ENCODE measurements around the gene NUP155.
"Not testable (repeated sequence)": the region's sequence is repeated elsewhere in the genome, so short reads cannot be mapped to it uniquely, and the experiment has no call there.

Gene NUP155

GRCh38 chr5:37379100-37379628, 8.3 kb upstream of the NUP155 start, which contains the start of gene WDR70:
WDR70 (plus strand) TSS chr5:37379318; CDS start chr5:37379368, 50 bp downstream.
- TF ChIP-seq, protein P1, sequence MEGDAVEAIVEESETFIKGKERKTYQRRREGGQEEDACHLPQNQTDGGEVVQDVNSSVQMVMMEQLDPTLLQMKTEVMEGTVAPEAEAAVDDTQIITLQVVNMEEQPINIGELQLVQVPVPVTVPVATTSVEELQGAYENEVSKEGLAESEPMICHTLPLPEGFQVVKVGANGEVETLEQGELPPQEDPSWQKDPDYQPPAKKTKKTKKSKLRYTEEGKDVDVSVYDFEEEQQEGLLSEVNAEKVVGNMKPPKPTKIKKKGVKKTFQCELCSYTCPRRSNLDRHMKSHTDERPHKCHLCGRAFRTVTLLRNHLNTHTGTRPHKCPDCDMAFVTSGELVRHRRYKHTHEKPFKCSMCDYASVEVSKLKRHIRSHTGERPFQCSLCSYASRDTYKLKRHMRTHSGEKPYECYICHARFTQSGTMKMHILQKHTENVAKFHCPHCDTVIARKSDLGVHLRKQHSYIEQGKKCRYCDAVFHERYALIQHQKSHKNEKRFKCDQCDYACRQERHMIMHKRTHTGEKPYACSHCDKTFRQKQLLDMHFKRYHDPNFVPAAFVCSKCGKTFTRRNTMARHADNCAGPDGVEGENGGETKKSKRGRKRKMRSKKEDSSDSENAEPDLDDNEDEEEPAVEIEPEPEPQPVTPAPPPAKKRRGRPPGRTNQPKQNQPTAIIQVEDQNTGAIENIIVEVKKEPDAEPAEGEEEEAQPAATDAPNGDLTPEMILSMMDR (IDR thresholded peaks at IDR 0.05; ENCODE audit: low read depth, low read length) = peak; percentile 73
- peak; percentile 93 for DNase-seq (ENCODE audit: low read depth, low spot score)
- in situ Hi-C loops (cut with HindIII; ENCODE audit: low sequenced_read_pairs) = not testable (repeated sequence)
- H3K4me3 ChIP-seq (ENCODE audit: low read depth, low read length) = peak within 1 kb of the TSS; percentile 73

DNA sequence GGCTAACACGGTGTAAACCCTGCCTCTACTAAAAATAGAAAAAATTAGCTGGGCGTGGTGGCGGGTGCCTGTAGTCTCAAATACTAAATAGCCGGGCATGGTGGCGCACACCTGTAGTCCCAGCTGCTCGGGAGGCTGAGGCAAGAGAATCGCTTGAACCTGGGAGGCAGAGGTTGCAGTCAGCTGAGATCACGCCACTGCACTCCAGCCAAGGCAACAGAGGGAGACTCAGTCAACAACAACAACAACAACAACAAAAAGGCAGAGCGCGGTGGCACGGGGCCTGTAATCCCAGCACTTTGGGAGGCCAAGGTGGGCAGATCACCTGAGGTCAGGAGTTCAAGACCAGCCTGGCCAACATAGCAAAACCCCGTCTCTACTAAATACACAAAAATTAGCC, 7.2 kb upstream of the NUP155 start:
- H3K4me3 ChIP-seq (ENCODE audit: low read depth, low read length); in situ Hi-C loops (cut with HindIII; ENCODE audit: low sequenced_read_pairs); DNase-seq (ENCODE audit: low read depth, low spot score): not testable (repeated sequence)

GRCh38 chr5:37375091-37375490, 4.2 kb upstream of the NUP155 start:
- TF ChIP-seq, protein P1 (IDR thresholded peaks at IDR 0.05; ENCODE audit: low read depth, low read length) = no peak
- DNase-seq (ENCODE audit: low read depth, low spot score) = peak; percentile 49
- in situ Hi-C loops (cut with HindIII; ENCODE audit: low sequenced_read_pairs) = no loop called here
- no peak overlapping the region for H3K4me3 ChIP-seq (ENCODE audit: low read depth, low read length)

DNA sequence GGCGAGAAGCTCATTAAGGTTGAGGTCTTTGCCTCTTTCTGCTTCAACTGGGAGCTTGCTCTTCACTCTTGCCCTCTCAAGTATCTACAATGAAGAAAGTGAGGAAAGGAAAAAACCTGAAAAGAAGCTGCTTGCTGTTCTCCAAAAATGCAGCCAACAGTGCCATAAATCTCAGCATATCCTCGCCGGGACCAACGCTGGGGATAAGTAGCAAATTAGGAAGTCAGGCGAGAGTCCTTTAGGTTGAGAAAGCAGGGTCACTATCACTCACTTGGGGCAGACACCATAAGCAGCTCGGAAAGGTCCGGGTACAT, 399 bp downstream of the NUP155 start:
- DNase-seq (ENCODE audit: low read depth, low spot score) = peak; percentile 1
- H3K4me3 ChIP-seq (ENCODE audit: low read depth, low read length) = peak overlapping the region; percentile 94
- in situ Hi-C loops (cut with HindIII; ENCODE audit: low sequenced_read_pairs) = no loop called here
- TF ChIP-seq, protein P1 (IDR thresholded peaks at IDR 0.05; ENCODE audit: low read depth, low read length) = no peak

- TF ChIP-seq, protein P1 (IDR thresholded peaks at IDR 0.05; ENCODE audit: low read depth, low read length) = no peak
- in situ Hi-C loops (cut with HindIII; ENCODE audit: low sequenced_read_pairs) = no loop called here
- DNase-seq (ENCODE audit: low read depth, low spot score) = no peak
- no peak overlapping the region for H3K4me3 ChIP-seq (ENCODE audit: low read depth, low read length)
These were observed 15.7 kb downstream of the NUP155 start for GRCh38 chr5:37355161-37355560.

DNA sequence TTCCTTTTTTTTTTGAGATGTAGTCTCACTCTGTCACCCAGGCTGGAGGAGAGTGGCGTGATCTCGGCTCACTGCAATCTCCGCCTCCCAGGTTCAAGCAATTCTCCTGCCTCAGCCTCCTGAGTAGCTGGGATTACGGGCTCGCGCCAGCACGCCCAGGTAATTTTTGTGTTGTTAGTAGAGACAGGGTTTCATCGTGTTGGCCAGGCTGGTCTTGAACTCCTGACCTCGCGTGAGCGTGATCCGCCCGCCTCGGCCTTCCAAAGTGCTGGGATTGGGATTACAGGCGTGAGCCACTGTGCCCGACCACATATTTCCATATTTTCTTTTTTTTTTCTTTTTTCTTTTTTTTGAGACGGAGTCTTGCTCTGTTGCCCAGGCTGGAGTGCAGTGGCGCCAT, 28.2 kb downstream of the NUP155 start:
- in situ Hi-C loops (cut with HindIII; ENCODE audit: low sequenced_read_pairs); DNase-seq (ENCODE audit: low read depth, low spot score); H3K4me3 ChIP-seq (ENCODE audit: low read depth, low read length): not testable (repeated sequence)

DNA sequence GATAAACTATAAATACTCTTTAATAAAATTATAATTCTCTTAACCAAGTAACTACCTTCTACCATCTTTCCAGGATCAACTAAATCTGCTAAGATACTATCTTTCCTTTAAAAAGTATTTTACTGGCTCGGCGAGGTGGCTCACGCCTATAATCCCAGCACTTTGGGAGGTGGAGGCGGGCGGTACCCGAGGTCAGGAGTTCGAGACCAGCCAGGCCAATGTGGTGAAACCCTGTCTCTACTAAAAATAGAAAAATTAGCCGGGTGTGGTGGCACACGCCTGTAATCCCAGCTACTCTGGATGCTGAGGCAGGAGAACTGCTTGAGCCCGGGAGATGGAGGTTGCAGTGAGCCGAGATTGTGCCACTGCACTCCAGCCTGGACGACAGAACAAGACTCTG, 36.2 kb downstream of the NUP155 start:
- in situ Hi-C loops (cut with HindIII; ENCODE audit: low sequenced_read_pairs); H3K4me3 ChIP-seq (ENCODE audit: low read depth, low read length); DNase-seq (ENCODE audit: low read depth, low spot score): not testable (repeated sequence)

GRCh38 chr5:37326536-37326935, 44.4 kb downstream of the NUP155 start:
- TF ChIP-seq, protein P1 (IDR thresholded peaks at IDR 0.05; ENCODE audit: low read depth, low read length) = no peak
- H3K4me3 ChIP-seq (ENCODE audit: low read depth, low read length) = no peak overlapping the region
- in situ Hi-C loops (cut with HindIII; ENCODE audit: low sequenced_read_pairs) = no loop called here
- no peak for DNase-seq (ENCODE audit: low read depth, low spot score)
